HEK293 (cell line): Measurements from ENCODE around the gene CASP7.

Source experiments
- CTCF ChIA-PET: fragments of 350-600 bp; formaldehyde crosslinking; extraction: SDS; loops from one replicate; lab custom pipeline; 2021; ENCODE audit warnings: antibody characterized with exemption; lab: Yijun Ruan, JAX
- POLR2A ChIA-PET: fragments of 300-600 bp; formaldehyde crosslinking; extraction: SDS; loops from one replicate; lab custom pipeline; 2020; ENCODE audit warnings: antibody characterized with exemption, inconsistent platforms; lab: Yijun Ruan, JAX
- H3K27ac ChIP-seq: fragments of 200-500 bp; sonication (Bioruptor generic); 2 replicates; pipeline ENCODE4 v1.5.1; 2014; ENCODE audit warnings: low read depth, low read length, control low read depth, inconsistent platforms; ENCODE audit errors: extremely low read depth
- H3K36me3 ChIP-seq, 2 experiments: fragments of 200-500 bp in 1 of 2; sonication (Bioruptor generic) in 1 of 2; 1 replicate in 1 of 2; 2 replicates in 1 of 2; pipeline ENCODE4 v1.5.1; 2014 to 2017; ENCODE audit warnings: inconsistent platforms in 2 of 2, low read length in 2 of 2; ENCODE audit not compliant: control insufficient read depth in 2 of 2, insufficient read depth in 1 of 2
- H3K4me1 ChIP-seq: fragments of 200-500 bp; sonication (Bioruptor generic); 2 replicates; pipeline ENCODE4 v1.5.1; 2014; ENCODE audit warnings: mild to moderate bottlenecking, low read length, inconsistent platforms; ENCODE audit not compliant: control insufficient read depth, insufficient read depth
- H3K4me3 ChIP-seq: 2 replicates; pipeline ENCODE4 v1.5.1; 2011; ENCODE audit warnings: low read depth, mild to moderate bottlenecking, control low read depth, low read length, moderate library complexity
- H3K9me3 ChIP-seq: fragments of 200-500 bp; sonication (Bioruptor generic); 2 replicates; pipeline ENCODE4 v1.5.1; 2014; ENCODE audit warnings: low read depth, low read length, inconsistent platforms; ENCODE audit not compliant: control insufficient read depth, insufficient read depth
- SP2 ChIP-seq: fragments of 450-650 bp; formaldehyde crosslinking; IDR thresholded peaks from 2 replicates; pipeline ENCODE4 v1.5.1; 2016; ENCODE audit warnings: missing biosample characterization, missing genetic modification characterization
- ZBTB1 ChIP-seq: fragments of 450-650 bp; formaldehyde crosslinking; IDR thresholded peaks from 2 replicates; pipeline ENCODE4 v1.5.1; 2016; ENCODE audit warnings: missing biosample characterization, missing genetic modification characterization
- ZFP37 ChIP-seq: fragments of 450-650 bp; formaldehyde crosslinking; IDR thresholded peaks from 2 replicates; pipeline ENCODE4 v1.5.1; 2016; ENCODE audit warnings: missing biosample characterization, missing genetic modification characterization
- ZNF174 ChIP-seq: fragments of 450-650 bp; formaldehyde crosslinking; IDR thresholded peaks from 2 replicates; pipeline ENCODE4 v1.5.0; 2017; ENCODE audit warnings: missing biosample characterization, mild to moderate bottlenecking, missing genetic modification characterization
- ZNF280C ChIP-seq: fragments of 450-650 bp; formaldehyde crosslinking; IDR thresholded peaks from 2 replicates; pipeline ENCODE4 v1.5.1; 2016; ENCODE audit warnings: missing biosample characterization, missing genetic modification characterization
- ZNF280D ChIP-seq: fragments of 450-650 bp; formaldehyde crosslinking; IDR thresholded peaks from 2 replicates; pipeline ENCODE4 v1.5.1; 2016; ENCODE audit warnings: missing biosample characterization, missing genetic modification characterization
- ZNF335 ChIP-seq: fragments of 450-650 bp; formaldehyde crosslinking; conservative IDR thresholded peaks from 2 replicates; pipeline ENCODE4 v1.5.1; 2016; ENCODE audit warnings: missing biosample characterization, missing genetic modification characterization
- ZNF354C ChIP-seq: fragments of 450-650 bp; formaldehyde crosslinking; IDR thresholded peaks from 2 replicates; pipeline ENCODE4 v1.5.1; 2016; ENCODE audit warnings: missing biosample characterization, missing genetic modification characterization, low read depth, borderline replicate concordance
- ZNF433 ChIP-seq: fragments of 450-650 bp; formaldehyde crosslinking; IDR thresholded peaks from 2 replicates; pipeline ENCODE4 v1.5.1; 2016; ENCODE audit warnings: missing biosample characterization, missing genetic modification characterization, low read depth
- ZNF449 ChIP-seq: fragments of 450-650 bp; formaldehyde crosslinking; IDR thresholded peaks from 2 replicates; pipeline ENCODE4 v1.5.1; 2017; ENCODE audit warnings: missing biosample characterization, mild to moderate bottlenecking, missing genetic modification characterization, moderate library complexity
- ZNF514 ChIP-seq: fragments of 450-650 bp; formaldehyde crosslinking; IDR thresholded peaks from 2 replicates; pipeline ENCODE4 v1.5.1; 2016; ENCODE audit warnings: missing biosample characterization, missing genetic modification characterization
- ZNF585B ChIP-seq: fragments of 450-650 bp; formaldehyde crosslinking; IDR thresholded peaks from 2 replicates; pipeline ENCODE4 v1.5.1; 2016; ENCODE audit warnings: missing biosample characterization, missing genetic modification characterization
- ZNF621 ChIP-seq: fragments of 450-650 bp; formaldehyde crosslinking; IDR thresholded peaks from 2 replicates; pipeline ENCODE4 v1.5.1; 2017; ENCODE audit warnings: missing biosample characterization, missing genetic modification characterization
- ZNF629 ChIP-seq: fragments of 450-650 bp; formaldehyde crosslinking; IDR thresholded peaks from 2 replicates; pipeline ENCODE4 v1.5.1; 2017; ENCODE audit warnings: missing biosample characterization, missing genetic modification characterization

Gene CASP7

GRCh38 chr10:113679463-113680189, at the start of gene CASP7 (continued):
- peak; percentile 46 for TF ChIP-seq SP2 (tag by site-specific recombination)
- no peak; the same call in 1 of the 2 replicates for TF ChIP-seq ZNF585B (tag by site-specific recombination)
- 0 out of 2 replicates have a peak, but pooled peaks have one; percentile 30 for TF ChIP-seq ZBTB1 (tag by site-specific recombination)
- peak; percentile 59; the same call in 1 of the 2 replicates for TF ChIP-seq ZNF449 (tag by site-specific recombination)
- TF ChIP-seq ZNF280C (tag by site-specific recombination): no peak

- no peak for TF ChIP-seq ZNF621 (tag by site-specific recombination)
- TF ChIP-seq ZNF629: no peak
- TF ChIP-seq ZNF354C (tag by site-specific recombination): no peak
- TF ChIP-seq ZNF514 (tag by site-specific recombination): no peak
- TF ChIP-seq ZNF335: no peak
- ChIA-PET POLR2A (no interaction called here), CTCF (no interaction called here)
- Histone ChIP-seq H3K4me1 (0 out of 2 replicates have a peak, but pooled peaks cover 7% of the 10 kb centered on the region), H3K9me3 (no peaks in the 10 kb centered on the region), H3K27ac (no peak overlapping the region), H3K4me3 (no peak overlapping the region), H3K36me3 (no peaks in the 10 kb centered on the region)
These were observed 48.7 kb upstream of the CASP7 start for GRCh38 chr10:113630929-113631533.

- H3K4me1 ChIP-seq: 0 out of 2 replicates have a peak, but pooled peaks cover 7% of the 10 kb centered on the region
- no peak overlapping the region for H3K4me3 ChIP-seq
- TF ChIP-seq ZNF174 (tag by site-specific recombination) (no peak), ZNF433 (tag by site-specific recombination) (no peak), ZNF280D (tag by site-specific recombination) (no peak), ZFP37 (tag by site-specific recombination) (no peak)
- TF ChIP-seq, all 188 proteins: peak for 0
- Histone ChIP-seq H3K27ac (no peak overlapping the region), H3K36me3 (no peaks in the 10 kb centered on the region), H3K9me3 (no peaks in the 10 kb centered on the region)
- POLR2A ChIA-PET: no interaction called here
- CTCF ChIA-PET: no interaction called here
These were observed 47.9 kb upstream of the CASP7 start for GRCh38 chr10:113631684-113632367.
